ENCODE data around the gene CPLX1.
"Not testable (repeated sequence)": the region's sequence is repeated elsewhere in the genome, so short reads cannot be mapped to it uniquely, and the experiment has no call there.

Gene CPLX1

GRCh38 chr4:779555-779954 is 46.4 kb downstream of the CPLX1 start:
- no peak for FAIRE-seq
- DNase-seq (ENCODE audit: insufficient read length, low spot score) = no peak
- TF ChIP-seq, protein P1, sequence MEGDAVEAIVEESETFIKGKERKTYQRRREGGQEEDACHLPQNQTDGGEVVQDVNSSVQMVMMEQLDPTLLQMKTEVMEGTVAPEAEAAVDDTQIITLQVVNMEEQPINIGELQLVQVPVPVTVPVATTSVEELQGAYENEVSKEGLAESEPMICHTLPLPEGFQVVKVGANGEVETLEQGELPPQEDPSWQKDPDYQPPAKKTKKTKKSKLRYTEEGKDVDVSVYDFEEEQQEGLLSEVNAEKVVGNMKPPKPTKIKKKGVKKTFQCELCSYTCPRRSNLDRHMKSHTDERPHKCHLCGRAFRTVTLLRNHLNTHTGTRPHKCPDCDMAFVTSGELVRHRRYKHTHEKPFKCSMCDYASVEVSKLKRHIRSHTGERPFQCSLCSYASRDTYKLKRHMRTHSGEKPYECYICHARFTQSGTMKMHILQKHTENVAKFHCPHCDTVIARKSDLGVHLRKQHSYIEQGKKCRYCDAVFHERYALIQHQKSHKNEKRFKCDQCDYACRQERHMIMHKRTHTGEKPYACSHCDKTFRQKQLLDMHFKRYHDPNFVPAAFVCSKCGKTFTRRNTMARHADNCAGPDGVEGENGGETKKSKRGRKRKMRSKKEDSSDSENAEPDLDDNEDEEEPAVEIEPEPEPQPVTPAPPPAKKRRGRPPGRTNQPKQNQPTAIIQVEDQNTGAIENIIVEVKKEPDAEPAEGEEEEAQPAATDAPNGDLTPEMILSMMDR (IDR thresholded peaks at IDR 0.05; ENCODE audit: insufficient read depth, missing control alignments) = no peak

DNA sequence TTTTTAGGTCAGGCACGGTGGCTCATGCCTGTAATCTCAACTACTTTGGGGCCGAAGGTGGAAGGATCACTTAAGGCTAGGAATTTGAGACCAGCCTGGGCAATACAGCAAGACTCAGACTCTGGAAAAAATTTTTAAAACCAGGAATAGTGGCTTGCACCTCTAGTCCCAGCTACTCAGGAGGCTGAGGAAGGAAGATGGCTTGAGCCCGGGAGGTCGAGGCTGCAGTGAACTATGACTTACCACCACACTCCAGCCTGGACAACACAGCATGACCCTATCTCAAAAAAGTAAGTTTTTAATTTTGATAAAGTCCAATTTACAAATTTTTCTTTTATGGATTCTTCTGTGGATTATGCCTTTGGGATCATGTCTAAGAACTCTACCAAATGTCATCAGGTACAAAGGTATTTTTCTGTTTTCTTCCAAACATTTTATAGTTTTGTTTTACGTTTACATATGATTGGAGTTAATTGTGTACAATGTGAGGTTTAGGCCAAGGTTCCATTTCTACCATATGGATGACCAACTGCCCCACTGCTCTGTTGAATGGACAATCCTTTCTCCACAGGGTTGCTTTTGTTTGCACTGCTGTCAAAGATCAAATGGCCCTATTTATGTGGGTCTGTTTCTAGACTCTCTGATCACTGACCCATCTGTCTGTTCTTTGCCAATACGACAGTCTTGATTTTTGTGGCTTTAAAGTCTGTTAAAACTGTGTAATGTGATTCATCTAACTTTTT is 48.2 kb downstream of the CPLX1 start:
- DNase-seq (ENCODE audit: insufficient read length, low spot score) = no peak
- FAIRE-seq = no peak
- TF ChIP-seq, protein P1 (IDR thresholded peaks at IDR 0.05; ENCODE audit: insufficient read depth, missing control alignments) = no peak

GRCh38 chr4:776743-777441 is 49.0 kb downstream of the CPLX1 start:
- TF ChIP-seq, protein P1 (IDR thresholded peaks at IDR 0.05; ENCODE audit: insufficient read depth, missing control alignments) = no peak
- FAIRE-seq (no peak), DNase-seq (ENCODE audit: insufficient read length, low spot score) (no peak)

- DNase-seq (ENCODE audit: insufficient read length, low spot score); FAIRE-seq: not testable (repeated sequence)
These were observed 50.4 kb downstream of the CPLX1 start for GRCh38 chr4:775485-775884.

- not testable (repeated sequence) for FAIRE-seq; DNase-seq (ENCODE audit: insufficient read length, low spot score)
These were observed 51.4 kb downstream of the CPLX1 start for GRCh38 chr4:774419-775092.

GRCh38 chr4:773214-773613 is 52.7 kb downstream of the CPLX1 start:
- DNase-seq (ENCODE audit: insufficient read length, low spot score) (no peak), FAIRE-seq (no peak)
- TF ChIP-seq, protein P1 (IDR thresholded peaks at IDR 0.05; ENCODE audit: insufficient read depth, missing control alignments) = no peak

DNA sequence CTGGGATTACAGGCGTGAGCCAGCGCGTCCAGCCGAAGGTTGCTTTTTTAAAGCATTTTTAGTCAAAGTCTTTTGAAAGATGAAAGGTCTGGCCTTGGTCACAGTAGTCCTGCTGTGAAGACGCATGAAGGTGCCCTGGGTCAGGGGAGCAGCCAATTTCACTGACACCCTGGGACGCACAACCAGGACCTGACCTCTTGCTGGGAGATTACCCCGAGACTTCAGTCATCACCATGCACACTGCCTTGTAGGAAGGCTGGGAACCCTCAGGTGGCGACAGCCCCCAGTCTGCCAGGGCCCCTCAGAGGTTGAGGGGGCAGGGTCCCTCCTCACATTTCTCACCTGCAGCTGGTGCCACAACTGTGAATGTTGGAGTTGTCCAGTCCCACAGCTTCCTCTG is 53.2 kb downstream of the CPLX1 start:
- FAIRE-seq (no peak), DNase-seq (ENCODE audit: insufficient read length, low spot score) (no peak)
- TF ChIP-seq, protein P1 (IDR thresholded peaks at IDR 0.05; ENCODE audit: insufficient read depth, missing control alignments) = no peak

DNA sequence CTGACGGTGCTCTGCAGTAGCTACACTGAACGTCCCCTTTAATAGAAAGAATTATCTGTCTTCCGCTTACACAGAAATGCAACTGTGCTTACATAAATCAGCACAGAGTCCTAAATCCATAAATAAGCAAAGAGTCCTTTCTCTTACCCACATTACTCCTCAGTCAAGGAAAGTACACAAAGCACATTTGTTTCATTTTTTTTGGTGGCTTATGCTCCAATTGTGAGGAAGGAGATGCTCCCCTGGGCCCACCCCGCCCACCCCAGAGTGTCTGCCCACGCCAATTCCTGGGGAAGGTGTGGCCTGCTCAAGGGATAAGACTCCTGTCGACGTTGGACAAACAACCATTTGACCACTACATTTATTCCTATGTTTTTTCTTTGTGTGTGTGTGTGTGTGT is 53.8 kb downstream of the CPLX1 start:
- TF ChIP-seq, protein P1 (IDR thresholded peaks at IDR 0.05; ENCODE audit: insufficient read depth, missing control alignments) = no peak
- DNase-seq (ENCODE audit: insufficient read length, low spot score) = no peak
- FAIRE-seq = no peak

Data from D721Med (cell line).